CD4-positive, alpha-beta T cell treated with Interleukin-15 for 4 hours (primary cell): Measurements from ENCODE around the gene UQCC5.

Experiments
- DNase-seq: peaks from one replicate; pipeline ENCODE4 v3.0.0-alpha.2; 2020; ENCODE audit warnings: low spot score

The UQCC5 gene, protein sequence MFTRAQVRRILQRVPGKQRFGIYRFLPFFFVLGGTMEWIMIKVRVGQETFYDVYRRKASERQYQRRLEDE

DNA sequence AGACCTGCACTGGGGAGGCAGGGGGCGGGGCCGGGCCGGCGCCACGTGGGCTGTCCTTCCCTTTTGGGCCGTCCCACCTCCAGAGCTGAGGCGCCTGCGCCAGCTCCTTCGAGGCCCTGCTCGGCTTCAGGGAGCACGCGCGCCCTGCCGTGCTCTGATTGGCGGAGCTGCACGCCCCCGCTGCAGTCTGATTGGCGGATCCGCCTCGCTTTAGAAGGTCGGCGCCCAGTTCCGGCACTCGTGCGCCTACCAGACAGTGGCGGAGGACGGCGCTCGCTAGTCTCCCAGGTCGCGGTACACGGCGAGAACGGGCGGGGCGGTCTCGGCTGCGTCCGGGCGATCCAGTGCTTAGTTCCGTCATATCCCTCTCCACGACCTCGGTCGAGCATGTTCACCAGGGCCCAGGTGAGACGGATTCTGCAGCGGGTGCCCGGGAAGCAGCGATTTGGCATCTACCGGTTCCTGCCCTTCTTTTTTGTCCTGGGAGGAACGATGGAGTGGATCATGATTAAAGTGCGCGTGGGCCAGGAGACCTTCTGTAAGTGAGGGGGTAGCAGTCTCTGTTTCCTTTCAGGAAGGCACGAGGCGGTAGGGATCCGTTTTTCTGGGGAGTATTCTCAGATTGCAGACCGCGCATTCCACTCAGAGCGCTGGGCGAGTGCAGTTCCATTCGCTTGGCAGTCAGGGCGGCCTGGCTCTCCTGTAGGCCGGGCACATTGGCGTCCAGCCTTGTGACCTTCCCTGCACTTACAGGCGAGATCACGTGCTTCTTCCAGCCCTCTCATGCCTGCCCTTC lies at the start of gene UQCC5:
Gene UQCC5 (plus strand): TSS at position 237 of the 796 bp plus-strand sequence. CDS start 151 bp downstream, at position 388.
- peak; percentile 98 for DNase-seq

DNA sequence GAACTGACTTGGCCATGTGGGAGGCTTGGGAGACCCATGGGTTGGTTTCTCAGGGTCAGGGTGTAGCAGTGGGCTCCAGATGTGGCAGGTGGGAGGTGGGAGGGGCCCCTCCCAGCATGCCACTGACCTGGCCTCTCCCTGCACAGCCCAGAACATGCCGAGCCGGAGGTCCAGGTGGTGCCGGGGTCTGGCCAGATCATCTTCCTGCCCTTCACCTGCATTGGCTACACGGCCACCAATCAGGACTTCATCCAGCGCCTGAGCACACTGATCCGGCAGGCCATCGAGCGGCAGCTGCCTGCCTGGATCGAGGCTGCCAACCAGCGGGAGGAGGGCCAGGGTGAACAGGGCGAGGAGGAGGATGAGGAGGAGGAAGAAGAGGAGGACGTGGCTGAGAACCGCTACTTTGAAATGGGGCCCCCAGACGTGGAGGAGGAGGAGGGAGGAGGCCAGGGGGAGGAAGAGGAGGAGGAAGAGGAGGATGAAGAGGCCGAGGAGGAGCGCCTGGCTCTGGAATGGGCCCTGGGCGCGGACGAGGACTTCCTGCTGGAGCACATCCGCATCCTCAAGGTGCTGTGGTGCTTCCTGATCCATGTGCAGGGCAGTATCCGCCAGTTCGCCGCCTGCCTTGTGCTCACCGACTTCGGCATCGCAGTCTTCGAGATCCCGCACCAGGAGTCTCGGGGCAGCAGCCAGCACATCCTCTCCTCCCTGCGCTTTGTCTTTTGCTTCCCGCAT lies 49.2 kb upstream of the UQCC5 start:
- DNase-seq, result no peak

DNA sequence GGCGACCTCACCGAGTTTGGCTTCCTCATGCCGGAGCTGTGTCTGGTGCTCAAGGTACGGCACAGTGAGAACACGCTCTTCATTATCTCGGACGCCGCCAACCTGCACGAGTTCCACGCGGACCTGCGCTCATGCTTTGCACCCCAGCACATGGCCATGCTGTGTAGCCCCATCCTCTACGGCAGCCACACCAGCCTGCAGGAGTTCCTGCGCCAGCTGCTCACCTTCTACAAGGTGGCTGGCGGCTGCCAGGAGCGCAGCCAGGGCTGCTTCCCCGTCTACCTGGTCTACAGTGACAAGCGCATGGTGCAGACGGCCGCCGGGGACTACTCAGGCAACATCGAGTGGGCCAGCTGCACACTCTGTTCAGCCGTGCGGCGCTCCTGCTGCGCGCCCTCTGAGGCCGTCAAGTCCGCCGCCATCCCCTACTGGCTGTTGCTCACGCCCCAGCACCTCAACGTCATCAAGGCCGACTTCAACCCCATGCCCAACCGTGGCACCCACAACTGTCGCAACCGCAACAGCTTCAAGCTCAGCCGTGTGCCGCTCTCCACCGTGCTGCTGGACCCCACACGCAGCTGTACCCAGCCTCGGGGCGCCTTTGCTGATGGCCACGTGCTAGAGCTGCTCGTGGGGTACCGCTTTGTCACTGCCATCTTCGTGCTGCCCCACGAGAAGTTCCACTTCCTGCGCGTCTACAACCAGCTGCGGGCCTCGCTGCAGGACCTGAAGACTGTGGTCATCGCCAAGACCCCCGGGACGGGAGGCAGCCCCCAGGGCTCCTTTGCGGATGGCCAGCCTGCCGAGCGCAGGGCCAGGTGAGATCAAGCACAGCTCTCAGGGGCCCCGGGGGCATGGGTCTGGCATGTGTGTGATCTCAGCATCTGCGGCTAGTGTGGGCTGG lies 48.4 kb upstream of the UQCC5 start:
- DNase-seq, result no peak

DNA sequence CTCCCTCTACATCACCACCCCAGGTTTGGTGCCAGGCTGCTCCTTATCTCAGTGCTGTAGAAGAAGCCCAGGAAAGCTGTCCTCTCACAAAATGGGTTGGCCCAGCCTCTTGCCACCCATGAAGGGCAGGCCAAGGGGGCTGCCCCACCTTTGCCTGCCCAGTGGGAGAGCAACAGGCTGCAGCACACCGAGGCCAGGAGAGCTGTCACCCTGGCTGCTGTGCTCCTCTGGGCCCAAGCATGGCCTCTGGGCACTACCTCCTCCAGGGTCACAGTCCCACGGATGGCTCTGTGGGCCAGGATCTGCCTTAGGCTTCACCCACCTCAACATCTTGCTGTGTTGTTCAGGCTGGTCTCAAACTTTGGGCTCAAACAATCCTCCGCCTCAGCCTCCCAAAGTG lies 47.7 kb upstream of the UQCC5 start:
- DNase-seq, result no peak

DNA sequence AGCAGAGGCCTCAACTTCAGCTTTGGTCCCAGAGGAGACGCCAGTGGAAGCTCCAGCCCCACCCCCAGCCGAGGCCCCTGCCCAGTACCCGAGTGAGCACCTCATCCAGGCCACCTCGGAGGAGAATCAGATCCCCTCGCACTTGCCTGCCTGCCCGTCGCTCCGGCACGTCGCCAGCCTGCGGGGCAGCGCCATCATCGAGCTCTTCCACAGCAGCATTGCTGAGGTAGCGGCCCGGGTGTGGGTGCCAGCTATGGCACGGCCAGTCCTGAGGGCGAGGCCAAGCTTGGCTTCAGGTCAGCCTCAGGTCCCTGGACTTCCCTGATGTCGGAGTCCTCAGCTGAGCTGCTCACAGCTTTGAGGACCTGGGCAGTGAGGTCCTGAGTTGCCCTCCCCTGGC lies 47.0 kb upstream of the UQCC5 start:
- DNase-seq, result no peak

DNA sequence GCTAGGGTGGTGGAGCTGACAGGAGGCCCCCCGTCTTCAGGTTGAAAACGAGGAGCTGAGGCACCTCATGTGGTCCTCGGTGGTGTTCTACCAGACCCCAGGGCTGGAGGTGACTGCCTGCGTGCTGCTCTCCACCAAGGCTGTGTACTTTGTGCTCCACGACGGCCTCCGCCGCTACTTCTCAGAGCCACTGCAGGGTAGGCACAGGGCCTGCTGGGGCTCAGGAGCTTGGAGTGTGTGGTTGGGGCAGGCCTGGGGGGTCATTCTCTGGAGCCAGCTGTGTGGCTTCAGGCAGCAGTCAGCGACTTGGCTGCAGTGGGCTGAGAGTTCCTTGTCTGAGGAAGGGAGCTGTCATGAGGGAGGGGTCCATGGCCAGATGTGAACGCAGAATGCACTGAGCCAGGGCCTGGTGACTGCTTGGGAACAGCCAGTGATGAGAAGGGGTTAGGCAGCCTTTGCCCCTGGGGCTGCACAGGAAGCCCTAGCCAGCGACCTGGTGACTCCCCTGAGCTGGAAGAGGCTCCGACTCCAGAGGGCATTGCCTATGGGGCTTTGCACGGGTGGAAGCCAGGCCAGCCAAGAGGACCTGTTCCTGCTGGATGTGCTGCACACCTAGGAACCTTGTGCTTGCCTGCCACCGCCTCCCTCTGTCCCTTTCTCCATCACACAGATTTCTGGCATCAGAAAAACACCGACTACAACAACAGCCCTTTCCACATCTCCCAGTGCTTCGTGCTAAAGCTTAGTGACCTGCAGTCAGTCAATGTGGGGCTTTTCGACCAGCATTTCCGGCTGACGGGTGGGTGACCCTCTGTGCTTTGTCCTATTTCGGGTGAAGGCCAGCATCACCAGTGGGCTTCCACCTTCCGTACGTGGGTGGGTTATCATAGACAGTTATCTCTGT lies 46.1 kb upstream of the UQCC5 start:
- no peak for DNase-seq

DNA sequence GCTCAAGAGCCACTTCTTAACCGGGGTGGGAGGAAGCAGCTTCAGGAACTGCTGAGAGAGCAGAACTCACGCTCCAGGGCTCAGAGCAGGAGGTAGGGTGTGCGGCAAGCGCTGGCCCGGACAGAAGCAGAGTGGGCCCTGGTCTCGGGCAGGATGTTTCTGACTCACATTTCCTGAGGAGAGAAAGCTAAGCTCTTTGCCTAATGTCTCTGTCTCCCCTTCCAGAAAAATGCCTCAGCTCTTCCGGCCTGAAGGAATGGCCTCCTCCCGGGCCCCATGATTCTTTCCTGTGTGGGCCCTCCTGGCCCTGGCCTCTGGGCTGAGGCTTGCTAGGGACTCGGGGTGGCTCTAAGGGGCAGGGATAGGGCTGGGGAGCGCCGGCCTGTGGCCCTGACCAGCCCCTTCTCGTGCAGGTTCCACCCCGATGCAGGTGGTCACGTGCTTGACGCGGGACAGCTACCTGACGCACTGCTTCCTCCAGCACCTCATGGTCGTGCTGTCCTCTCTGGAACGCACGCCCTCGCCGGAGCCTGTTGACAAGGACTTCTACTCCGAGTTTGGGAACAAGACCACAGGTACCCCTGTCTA lies 45.4 kb upstream of the UQCC5 start:
- DNase-seq, result no peak

DNA sequence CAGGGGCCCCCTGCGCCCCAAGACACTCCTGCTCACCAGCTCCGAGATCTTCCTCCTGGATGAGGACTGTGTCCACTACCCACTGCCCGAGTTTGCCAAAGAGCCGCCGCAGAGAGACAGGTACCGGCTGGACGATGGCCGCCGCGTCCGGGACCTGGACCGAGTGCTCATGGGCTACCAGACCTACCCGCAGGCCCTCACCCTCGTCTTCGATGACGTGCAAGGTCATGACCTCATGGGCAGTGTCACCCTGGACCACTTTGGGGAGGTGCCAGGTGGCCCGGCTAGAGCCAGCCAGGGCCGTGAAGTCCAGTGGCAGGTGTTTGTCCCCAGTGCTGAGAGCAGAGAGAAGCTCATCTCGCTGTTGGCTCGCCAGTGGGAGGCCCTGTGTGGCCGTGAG lies 44.3 kb upstream of the UQCC5 start:
- no peak for DNase-seq

DNA sequence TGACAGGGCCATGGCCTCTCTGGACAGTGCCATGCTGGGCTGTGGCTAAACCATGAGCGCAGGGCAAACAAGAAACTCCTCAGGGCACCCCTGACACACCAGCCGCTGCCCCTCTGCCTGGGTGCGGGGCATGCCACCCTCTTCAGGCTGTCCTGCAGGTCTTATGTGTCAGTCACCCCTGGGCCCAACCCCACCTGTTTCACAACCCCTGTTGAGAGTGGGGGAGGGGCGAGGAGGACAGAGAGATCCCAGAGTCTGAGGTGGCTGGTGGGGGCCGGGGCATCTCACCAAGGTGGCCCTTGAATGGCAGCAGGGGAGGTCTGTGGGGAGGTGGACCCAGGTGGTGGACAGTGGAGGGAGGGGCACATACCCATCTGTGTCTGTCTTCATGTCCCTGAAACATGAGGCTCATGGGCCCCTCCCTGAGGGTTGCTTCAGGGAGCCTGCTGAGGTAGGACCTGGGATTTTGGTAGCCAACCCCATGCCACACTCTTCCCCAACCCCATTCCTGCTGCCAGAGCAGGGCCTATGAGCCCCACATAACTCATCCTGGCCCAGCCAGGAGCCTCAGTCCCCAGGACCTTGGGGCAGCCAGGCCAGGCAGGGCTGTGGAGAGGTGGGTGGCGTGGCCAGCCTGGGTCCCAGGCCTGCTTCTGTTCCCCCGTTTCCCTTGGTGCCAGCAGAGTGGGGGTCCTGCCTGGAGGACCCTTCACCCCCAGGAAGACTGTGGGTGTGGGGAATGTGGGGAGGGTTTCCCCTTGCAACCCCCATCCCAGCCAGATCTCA lies 43.0 kb upstream of the UQCC5 start:
- DNase-seq, result no peak

DNA sequence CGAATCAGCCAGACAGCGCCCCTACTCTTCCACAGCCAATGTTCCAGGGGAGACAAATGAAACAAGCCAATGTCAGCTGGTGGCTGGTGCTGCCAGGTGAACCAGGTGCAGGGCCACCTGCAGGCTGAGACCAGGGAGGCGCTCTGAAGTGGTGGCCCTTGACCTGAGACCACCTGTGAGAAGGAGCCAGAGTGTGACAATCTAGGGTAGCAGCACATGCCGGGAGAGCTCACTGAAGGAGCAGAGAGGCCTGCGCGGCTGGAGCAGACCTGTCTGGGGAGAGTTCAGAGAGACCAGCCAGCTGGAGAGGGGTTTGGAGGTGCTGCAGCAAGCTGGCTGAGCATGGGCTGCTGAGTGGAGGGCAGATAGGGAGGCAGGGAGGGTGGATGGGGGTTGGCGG lies 42.0 kb upstream of the UQCC5 start:
- DNase-seq, result no peak

DNA sequence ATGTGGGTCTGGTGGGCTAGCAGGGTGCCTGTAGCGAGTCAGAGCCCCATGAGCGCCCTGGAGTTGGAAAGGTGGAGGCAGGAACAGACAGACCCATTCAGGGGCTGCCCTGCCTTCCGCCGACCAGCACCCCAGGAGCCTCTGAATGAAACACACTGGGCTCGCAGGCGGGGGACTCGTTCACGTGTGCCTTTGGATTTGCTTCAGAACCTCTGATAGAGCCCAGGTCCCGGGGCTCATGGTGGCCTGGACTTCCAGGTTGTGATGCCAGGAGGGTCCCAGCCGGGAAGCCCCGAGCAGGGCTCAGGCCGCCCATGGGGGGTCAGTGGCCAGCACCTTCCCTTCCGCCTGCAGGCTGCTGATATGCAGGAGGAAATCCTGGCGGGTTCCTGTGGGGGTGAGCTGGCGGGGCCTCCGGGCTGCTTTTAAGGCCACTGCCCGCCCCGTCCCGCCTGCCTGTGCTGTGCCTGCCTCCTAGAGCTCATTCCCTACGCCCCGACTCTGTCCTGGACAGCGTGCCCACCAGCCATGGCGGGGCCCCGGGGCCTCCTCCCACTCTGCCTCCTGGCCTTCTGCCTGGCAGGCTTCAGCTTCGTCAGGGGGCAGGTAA lies 41.4 kb upstream of the UQCC5 start, which contains the start of gene STAB1:
Gene STAB1 (plus strand): TSS at position 453 of the 610 bp plus-strand sequence. CDS start 76 bp downstream, at position 529.
- DNase-seq, result no peak

DNA sequence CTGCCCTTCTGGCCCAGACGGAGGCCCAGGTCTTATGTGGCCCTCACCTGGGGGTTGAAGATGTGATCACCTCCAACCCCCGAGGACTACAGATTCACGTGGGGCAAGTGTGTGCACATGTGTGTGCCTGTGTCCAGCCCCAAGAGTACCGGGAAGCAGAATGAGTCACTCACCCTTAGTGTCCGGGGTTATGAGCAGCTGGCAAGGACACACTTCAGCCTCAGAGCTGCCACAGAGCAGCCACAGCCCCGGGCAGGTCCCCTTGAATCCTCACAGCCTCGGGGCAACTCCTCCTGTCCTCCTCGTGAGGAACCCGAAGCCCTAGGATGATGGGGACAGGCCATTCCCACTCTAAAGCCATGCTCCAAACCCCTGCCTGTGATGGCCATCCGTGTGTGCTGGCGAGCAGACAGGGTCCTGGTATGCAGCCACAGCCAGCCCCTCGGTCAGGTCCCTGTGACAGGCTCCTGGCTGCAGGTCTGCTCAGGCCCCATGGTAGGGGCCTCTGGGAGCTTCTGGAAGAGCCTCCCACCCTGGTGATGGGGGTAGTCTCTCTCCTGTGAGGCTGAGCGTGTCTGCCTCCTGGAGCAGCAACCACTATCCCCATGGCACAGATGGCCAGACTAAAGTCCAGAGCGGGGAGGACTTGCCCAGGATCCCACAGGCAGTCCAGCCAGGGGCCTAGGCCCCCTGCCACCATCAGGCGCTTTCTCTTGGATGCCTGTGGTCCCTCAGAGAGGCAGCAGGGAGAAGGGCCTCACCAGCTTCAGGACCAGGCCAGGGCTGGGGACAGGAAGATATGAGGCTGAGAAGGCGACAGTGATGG lies 40.4 kb upstream of the UQCC5 start:
- no peak for DNase-seq

DNA sequence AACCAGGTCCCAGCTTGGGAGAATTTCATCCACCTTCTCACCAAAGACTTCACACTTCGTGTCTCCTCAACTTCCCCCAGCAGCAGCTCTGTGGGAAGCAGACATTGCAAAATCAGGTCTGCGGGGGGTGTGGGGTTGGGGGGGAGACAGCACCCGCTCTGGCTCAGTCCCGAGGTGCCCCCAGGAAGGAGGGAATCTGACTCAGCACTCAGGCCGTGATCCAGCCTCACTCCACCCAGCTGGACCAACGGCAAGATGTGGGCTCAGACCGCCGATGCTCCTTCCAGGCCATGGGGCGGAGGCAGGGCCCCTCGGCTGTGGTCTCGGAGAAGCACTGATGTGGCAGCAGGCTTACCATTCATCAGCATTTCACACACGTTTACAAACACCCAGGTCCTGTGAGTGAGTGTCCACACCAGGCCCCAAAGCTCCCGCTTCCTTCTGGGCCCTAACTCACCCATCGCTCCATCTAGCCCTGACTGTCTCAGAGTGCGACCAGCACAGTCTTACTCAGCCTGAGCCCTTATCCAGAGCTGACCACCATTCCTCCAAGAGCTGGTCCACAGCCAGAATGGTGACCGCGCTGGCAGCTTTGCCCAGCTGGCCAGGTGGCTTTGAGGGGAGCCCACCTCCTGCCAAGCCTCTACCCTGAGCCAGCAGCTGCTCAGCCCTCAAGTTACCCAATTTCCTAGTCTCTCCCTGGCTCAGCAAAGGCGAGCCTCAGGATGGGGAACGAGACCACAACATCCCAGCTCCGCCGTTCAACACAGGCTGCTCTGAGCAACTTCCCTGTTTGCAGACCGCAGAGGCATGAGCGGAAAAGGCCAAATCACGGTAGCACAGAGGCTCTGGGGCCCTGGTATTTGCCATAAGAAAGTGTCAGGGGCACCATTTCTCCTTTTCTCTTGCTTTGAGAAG lies 38.0 kb upstream of the UQCC5 start:
- no peak for DNase-seq

DNA sequence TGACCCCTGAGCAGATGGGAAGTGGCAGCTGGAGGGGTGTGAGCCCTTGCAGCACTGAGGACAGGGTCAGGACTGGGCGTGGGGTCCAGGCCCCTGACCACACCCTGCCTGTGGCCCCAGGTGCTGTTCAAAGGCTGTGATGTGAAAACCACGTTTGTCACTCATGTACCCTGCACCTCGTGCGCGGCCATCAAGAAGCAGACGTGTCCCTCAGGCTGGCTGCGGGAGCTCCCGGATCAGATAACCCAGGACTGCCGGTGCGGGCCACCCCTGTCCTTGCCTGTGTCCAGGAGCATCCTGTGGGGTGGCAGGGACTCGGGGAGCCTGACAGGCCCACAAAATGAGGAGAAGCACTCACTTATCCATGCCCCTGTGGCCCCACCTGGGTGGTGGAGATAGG lies 35.4 kb upstream of the UQCC5 start:
- DNase-seq, result no peak

DNA sequence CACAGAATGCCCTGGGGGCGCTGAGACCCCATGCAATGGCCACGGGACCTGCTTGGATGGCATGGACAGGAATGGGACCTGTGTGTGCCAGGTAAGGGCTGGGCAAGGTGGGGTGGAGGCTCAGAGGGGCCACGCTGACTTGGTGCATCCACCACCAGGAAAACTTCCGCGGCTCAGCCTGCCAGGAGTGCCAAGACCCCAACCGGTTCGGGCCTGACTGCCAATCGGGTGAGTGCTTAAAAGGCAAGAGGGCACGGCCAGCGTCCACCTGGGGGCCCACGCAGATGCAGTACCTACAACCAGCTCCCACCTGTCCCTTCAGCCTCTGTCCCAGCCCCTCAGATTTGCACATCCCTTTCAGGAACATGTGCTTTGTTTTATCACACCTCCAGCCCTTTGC lies 34.4 kb upstream of the UQCC5 start:
- no peak for DNase-seq

DNA sequence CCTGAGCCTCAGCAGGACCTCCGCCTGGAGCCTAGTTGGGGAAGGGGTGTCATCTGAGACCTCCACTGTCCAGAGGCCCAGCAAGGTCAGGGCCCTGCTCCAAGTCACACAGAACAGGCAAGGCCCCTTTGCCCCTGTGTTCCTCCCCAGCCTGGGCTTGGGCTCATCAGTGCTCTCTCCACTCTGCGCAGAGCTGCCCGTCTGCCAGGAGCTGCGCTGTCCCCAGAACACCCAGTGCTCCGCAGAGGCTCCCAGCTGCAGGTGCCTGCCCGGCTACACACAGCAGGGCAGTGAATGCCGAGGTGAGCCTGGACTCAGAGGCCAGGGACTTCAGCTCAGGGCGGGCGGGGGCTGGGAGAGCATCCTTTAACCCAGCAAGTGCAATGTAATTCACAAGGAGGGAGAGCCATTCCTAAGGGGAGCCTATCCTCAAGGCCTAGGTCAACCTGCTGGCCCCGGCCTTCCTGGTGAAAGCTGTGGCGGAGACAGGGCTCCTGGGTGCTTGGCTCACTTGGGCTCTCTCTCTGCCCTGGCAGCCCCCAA lies 33.5 kb upstream of the UQCC5 start:
- no peak for DNase-seq

DNA sequence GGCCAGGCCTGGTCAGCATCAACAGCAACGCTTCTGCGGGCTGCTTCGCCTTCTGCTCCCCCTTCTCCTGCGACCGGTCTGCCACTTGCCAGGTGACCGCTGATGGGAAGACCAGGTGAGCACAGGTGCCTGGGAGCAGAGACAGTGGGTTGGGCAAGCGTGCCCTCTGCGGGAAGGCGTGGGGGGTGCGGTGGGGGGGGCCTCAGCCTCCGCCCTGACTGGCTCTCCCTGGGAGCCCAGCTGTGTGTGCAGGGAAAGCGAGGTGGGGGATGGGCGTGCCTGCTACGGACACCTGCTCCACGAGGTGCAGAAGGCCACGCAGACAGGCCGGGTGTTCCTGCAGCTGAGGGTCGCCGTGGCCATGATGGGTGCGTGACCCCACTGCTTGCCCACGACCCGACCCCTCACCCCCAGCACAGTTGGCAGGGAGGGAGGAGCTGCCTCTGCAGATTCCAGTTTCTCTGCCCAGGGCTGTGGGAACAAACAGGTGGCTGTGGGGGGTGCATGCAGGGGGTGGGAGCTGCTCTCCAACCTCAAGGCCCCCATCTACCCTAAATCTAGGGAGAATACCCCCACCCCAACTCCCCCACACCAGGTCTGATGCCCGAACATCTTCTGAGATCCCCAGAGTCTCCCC lies 32.5 kb upstream of the UQCC5 start:
- DNase-seq, result no peak
